ENCODE data around the gene MACROD2.
"Not testable (repeated sequence)": the region's sequence is repeated elsewhere in the genome, so short reads cannot be mapped to it uniquely, and the experiment has no call there.

MACROD2 gene

GRCh38 chr20:14981486-14981885, 986.2 kb downstream of the MACROD2 start:
- not testable (repeated sequence) for DNase-seq

DNA sequence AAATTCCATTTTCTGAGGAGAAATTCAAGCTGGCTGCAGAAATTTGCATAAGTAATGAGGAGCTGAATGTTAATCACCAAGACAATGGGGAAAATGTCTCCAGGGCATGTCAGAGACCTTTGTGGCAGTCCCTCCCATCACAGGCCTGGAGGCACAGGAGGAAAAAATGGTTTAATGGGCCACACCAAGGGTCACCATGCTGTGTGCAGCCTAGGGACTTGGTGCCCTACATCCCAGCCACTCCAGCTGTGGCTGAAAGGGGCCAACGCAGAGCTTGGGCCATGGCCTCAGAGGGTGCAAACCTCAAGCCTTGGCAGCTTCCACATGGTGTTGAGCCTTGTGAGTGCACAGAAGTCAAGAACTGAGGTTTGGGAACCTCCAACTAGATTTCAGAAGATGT, 987.0 kb downstream of the MACROD2 start:
- not testable (repeated sequence) for DNase-seq

DNA sequence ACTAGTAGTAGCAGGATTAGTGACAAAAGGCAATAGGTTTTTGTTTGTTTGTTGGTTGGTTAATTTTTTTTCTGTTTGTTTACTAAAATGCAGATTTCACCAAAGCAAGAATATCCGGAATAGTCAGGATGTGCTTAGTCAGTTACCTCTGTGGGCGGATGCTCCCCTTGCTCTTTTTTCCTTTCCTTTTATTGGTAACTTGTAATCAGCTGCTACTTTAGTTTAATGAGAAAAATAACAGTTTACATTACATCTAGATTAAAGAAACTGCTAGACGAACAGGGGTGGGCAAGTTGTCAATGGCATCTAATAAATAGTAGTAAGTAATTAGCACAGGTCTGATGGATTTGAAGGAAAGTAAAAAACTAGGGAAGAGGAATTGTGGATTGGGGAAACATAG, 989.0 kb downstream of the MACROD2 start:
- no peak for DNase-seq

GRCh38 chr20:14984768-14985622, 989.7 kb downstream of the MACROD2 start:
- DNase-seq = no peak

DNA sequence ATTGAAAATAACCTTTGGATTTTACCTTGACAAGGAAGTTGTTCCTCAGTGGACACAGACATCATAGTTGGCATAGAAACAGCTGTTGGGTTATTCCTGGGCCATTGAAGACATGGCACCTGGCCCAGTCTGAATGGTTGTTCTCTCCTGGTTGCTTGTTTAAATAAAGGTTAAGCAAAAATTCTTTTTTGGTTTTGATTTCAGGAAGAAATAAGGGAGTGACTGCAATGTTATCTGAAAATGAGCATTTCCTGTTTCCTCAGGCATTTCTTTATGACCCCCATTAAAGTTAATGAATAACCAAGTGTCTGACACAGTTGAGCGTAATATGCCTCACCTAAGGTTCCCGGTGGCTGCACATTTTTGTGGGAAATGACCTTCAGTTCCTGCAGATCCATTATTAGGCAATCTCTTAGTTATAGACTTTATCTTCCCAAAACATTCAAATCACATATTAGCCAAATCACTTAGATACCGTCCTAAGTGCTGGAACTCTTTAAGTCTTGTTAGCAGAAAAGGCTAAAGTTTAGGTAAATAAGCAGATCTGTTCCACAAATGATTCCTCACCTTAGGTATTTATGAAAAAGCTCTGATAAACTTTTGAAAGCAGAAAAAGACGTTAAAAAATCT, 990.8 kb downstream of the MACROD2 start:
- DNase-seq = no peak

DNA sequence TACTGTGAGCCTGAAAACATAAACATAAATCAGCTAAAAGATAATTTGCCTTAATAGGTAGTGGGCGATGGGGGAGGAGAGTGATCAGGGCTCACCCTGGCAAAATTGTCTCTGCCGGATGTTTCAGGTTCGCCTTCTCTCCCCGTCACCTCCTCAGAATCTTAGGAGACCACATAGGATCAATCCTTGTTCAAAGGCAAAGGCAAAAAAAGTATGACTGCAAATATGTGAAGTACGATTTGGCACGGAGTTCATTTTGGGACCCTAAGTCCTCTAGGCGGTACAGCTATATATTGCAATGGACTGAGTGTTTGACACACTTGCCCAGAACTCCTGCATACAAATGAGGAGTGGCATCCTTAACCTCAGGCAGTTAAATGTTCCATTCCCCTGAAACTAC, 991.3 kb downstream of the MACROD2 start:
- no peak for DNase-seq

- no peak for DNase-seq
These were observed 994.4 kb downstream of the MACROD2 start for GRCh38 chr20:14989535-14990290.

DNA sequence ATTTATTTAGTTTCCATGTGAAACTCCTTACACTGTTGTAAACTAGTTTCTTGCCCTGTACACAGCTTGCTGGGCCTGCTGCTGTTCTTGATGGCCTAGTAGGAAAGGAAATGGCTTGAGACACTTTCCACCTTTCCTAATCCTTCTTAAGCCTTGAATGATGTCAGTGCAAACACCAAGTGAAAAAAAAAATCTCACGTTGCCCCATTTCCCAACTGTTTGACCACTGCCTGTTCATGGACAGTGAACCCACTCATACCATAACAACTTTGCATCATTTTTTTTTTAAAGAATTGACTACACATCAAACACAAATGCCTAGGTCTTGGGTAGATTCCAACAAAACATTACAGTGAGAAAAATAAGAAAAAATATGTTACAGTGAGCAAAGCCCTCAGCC, 995.7 kb downstream of the MACROD2 start:
- no peak for DNase-seq

- no peak for DNase-seq
These were observed 996.8 kb downstream of the MACROD2 start for GRCh38 chr20:14992153-14992552.

GRCh38 chr20:14992961-14993360, 997.6 kb downstream of the MACROD2 start:
- DNase-seq = no peak

DNA sequence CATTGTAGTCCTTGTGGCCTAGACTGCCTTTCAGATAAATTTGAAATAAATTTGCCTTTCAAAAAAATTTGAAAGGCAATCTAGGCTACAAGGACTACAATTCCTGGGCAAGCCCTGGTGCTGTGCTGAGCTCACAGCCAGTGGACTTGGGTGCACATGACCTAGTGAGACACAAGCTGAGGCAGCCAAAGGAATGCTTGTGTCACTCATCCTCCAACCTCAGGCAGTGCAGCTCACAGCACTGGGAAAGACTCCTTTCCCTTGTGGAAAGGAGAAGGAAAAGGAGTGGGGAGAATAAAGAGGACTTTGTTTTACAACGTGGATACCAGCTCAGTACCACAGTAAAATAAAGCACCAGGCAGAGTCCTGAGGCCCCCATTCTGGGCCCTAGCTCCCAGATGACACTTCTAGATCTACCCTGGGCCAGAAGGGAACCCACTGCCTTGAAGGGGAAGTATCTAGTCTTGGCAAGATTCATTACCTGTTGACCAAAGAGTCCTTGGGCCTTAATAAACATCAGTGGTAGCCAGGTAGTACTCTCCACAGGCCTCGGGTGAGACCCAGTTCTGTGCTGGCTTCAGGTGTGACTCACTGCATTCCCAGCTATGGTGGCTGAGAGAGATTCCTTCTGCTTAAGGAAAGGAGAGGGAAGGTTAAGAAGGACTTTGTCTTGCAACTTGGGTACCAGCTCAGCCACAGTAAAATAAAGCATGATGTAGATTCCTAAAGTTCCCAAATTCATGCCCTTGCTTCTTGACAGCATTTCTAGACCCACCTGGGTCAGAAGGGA, 1001.8 kb downstream of the MACROD2 start:
- DNase-seq = no peak

GRCh38 chr20:14997791-14998190, 1002.5 kb downstream of the MACROD2 start:
- no peak for DNase-seq

- DNase-seq = no peak
These were observed 1010.1 kb downstream of the MACROD2 start for GRCh38 chr20:15005300-15005986.

DNA sequence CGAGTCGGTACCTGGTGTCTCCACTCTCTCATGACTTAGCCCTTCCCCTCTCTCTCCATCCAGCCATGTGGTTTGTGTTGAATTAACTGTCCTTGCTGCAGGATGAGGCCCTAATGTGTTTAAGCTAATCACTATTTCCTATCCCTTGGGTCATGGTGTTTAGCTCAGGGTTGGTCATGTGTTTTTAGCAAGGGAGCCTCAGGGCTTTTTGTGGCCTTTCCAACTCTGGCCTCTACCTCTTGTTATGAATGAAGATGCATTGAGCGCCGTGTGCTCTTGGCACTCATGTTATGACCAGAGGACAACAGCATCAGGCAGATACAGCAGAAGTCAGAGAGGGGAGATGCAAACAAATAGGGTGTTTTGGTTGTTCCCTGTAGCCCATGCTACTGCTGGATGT, 1016.3 kb downstream of the MACROD2 start:
- no peak for DNase-seq

GRCh38 chr20:15012566-15012965, 1017.2 kb downstream of the MACROD2 start:
- no peak for DNase-seq

DNA sequence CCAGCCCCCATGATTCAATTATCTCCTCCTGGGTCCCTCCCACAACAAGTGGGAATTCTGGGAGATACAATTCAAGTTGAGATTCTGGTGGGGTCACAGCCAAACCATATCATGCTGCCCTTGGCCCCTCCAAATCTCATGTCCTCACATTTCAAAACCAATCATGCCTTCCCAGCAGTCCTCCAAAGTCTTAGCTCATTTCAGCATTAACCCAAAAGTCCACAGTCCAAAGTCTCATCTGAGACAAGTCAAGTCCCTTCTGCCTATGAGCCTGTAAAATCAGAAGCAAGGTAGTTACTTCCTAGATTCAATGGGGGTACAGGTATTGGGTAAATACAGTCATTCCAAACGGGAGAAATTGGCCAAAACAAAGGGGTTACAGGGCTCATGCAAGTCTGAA, 1021.6 kb downstream of the MACROD2 start:
- DNase-seq = not testable (repeated sequence)

DNA sequence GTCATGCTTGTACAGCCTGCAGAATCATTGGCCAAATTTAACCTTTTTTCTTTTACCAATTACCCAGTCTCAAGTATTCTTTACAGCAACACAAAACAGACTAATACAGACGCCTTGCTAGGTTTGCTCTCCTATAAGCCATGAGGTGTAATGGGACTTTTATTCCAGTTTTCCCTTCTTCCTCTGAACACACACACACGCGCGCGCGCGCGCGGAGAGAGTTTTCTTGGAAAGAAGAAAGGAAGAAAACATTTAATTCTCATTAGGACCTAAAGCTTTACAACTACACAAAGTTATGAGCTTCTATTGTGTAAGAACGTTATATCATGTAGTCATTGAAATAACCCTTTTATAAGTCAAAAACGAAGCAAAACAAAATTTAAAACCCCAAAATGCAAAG, 1023.6 kb downstream of the MACROD2 start:
- no peak for DNase-seq

DNA sequence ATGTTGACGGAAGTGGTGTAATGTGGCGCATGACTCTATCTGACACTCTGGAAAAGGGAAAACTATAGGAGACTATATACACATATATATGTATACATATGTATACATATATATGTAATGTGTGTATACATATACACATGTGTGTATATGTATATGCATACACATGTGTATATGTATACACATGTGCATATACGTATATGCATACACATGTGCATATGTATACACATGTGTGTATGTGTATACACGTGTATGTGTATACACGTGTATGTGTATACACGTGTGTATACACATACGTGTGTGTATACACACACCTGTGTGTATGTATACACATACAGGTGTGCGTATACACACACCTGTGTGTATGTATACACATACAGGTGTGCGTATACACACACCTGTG, 1025.5 kb downstream of the MACROD2 start:
- DNase-seq = no peak

DNA sequence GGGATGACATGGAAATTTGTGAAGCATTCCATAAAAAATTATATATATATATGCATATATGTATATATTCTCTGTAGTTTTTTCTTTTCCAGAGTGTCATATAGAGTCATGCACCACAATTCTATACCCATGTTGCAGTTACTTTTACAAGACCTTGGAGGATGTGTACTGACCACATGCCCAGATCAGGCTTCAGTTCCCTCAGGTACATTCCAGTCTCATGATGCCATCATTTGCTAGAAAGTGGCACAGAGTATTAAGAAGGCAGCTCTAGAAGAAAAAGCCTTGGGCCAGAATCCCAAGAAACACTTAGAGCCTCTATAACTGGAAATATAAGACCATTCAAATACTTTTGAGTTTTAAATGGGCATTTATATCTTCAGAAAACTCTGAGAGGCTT, 1027.6 kb downstream of the MACROD2 start:
- DNase-seq = no peak

- no peak for DNase-seq
These were observed 1031.4 kb downstream of the MACROD2 start for GRCh38 chr20:15026759-15027158.

DNA sequence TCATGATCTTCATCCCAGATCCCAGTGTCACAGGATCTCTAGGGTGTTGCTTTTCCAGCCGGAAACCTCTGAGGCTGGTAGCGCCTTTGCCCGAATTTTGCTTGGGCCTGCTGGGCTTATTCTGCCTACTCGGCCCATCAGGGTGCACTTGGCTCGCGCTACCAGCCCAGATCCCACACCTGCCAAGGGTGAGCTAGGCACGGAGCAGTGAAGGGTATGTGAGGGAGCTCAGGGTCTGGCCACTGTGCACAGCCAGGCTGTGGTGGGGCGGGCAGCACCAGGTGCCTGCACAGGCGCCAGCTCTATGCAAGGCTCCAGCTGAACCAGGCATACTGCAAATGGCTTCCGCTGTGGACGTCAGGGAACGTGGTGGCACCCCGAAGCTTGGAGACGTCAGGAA, 1035.5 kb downstream of the MACROD2 start:
- DNase-seq = no peak
